HepG2 (cell line): ENCODE results near the gene JHY.

Source experiments
- CREB3 ChIP-seq: sonication (generic); formaldehyde crosslinking; IDR thresholded peaks from 2 replicates; pipeline ENCODE4 v1.5.0; 2020; ENCODE audit warnings: missing genetic modification reagents
- FOXM1 ChIP-seq: sonication (generic); formaldehyde crosslinking; IDR thresholded peaks from 2 replicates; pipeline ENCODE4 v1.5.0; 2020; ENCODE audit warnings: missing genetic modification reagents
- KLF11 ChIP-seq: IDR thresholded peaks from 2 replicates; pipeline ENCODE4 v1.6.1; 2016; ENCODE audit warnings: missing compliant biosample characterization
- KMT2B ChIP-seq: IDR thresholded peaks from 2 replicates; pipeline ENCODE4 v1.6.1; 2016; ENCODE audit warnings: missing genetic modification reagents, missing compliant biosample characterization
- PRPF4 ChIP-seq: fragments of 200-400 bp; formaldehyde crosslinking; IDR thresholded peaks from 2 replicates; pipeline ENCODE4 v1.6.1; 2016; ENCODE audit warnings: low read length, low read depth; ENCODE audit not compliant: poor library complexity, severe bottlenecking
- ZBTB2 ChIP-seq: sonication (generic); formaldehyde crosslinking; IDR thresholded peaks from 2 replicates; pipeline ENCODE4 v1.8.0; 2022; ENCODE audit warnings: low read depth, missing genetic modification reagents
- ZFP41 ChIP-seq: sonication (generic); formaldehyde crosslinking; IDR thresholded peaks from 2 replicates; pipeline ENCODE4 v1.4.0; 2020; ENCODE audit warnings: mild to moderate bottlenecking, missing genetic modification reagents, borderline replicate concordance
- ZNF598 ChIP-seq: sonication (generic); formaldehyde crosslinking; IDR thresholded peaks from 2 replicates; pipeline ENCODE4 v1.5.1; 2020; ENCODE audit warnings: mild to moderate bottlenecking, missing genetic modification reagents, borderline replicate concordance
- TF ChIP-seq, protein P1 (sequence below): sonication (generic); formaldehyde crosslinking; IDR thresholded peaks from 2 replicates; pipeline ENCODE4 v1.5.0; 2020; ENCODE audit warnings: mild to moderate bottlenecking, missing genetic modification reagents, moderate library complexity
- TF ChIP-seq, protein P2 (sequence below): sonication (generic); formaldehyde crosslinking; IDR thresholded peaks from 2 replicates; pipeline ENCODE4 v1.4.0; 2020; ENCODE audit warnings: mild to moderate bottlenecking, missing genetic modification reagents

DNA sequence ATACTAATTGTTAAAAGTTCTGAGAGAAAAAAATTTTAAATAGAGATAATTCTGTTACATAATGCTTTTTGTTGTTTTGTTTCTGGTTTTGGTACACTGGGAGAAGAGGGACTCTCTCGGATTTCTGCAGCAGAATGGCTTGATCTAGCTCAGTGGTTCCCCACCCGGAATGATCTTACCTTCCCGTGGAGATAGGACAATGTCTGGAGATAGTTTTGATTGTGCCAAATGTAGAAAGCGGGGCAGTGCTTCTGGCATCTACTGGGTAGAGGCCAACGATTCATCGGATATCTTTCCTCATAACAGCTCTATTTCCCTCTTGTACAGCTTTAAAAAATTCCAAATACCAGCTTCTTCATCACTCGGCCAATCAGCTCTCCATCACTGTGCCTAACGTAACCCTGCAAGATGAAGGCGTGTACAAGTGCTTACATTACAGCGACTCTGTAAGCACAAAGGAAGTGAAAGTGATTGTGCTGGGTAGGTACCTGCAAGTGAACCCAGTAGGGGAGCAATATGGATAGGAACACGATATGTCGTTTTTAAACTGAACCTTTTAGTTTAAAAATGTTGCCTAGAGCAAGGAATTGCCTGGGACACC is 31.1 kb upstream of the JHY start:
- no peak for TF ChIP-seq FOXM1 (CRISPR knock-in tag)
- no peak for TF ChIP-seq ZBTB2
- TF ChIP-seq, protein P1, sequence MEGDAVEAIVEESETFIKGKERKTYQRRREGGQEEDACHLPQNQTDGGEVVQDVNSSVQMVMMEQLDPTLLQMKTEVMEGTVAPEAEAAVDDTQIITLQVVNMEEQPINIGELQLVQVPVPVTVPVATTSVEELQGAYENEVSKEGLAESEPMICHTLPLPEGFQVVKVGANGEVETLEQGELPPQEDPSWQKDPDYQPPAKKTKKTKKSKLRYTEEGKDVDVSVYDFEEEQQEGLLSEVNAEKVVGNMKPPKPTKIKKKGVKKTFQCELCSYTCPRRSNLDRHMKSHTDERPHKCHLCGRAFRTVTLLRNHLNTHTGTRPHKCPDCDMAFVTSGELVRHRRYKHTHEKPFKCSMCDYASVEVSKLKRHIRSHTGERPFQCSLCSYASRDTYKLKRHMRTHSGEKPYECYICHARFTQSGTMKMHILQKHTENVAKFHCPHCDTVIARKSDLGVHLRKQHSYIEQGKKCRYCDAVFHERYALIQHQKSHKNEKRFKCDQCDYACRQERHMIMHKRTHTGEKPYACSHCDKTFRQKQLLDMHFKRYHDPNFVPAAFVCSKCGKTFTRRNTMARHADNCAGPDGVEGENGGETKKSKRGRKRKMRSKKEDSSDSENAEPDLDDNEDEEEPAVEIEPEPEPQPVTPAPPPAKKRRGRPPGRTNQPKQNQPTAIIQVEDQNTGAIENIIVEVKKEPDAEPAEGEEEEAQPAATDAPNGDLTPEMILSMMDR (CRISPR knock-in tag), result no peak
- no peak for TF ChIP-seq PRPF4
- no peak for TF ChIP-seq ZFP41 (CRISPR knock-in tag)
- no peak for TF ChIP-seq KMT2B
- no peak for TF ChIP-seq KLF11 (CRISPR knock-in tag)
- TF ChIP-seq, protein P2, sequence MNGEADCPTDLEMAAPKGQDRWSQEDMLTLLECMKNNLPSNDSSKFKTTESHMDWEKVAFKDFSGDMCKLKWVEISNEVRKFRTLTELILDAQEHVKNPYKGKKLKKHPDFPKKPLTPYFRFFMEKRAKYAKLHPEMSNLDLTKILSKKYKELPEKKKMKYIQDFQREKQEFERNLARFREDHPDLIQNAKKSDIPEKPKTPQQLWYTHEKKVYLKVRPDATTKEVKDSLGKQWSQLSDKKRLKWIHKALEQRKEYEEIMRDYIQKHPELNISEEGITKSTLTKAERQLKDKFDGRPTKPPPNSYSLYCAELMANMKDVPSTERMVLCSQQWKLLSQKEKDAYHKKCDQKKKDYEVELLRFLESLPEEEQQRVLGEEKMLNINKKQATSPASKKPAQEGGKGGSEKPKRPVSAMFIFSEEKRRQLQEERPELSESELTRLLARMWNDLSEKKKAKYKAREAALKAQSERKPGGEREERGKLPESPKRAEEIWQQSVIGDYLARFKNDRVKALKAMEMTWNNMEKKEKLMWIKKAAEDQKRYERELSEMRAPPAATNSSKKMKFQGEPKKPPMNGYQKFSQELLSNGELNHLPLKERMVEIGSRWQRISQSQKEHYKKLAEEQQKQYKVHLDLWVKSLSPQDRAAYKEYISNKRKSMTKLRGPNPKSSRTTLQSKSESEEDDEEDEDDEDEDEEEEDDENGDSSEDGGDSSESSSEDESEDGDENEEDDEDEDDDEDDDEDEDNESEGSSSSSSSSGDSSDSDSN (CRISPR knock-in tag), result no peak
- no peak for TF ChIP-seq ZNF598 (CRISPR knock-in tag)
- TF ChIP-seq CREB3 (CRISPR knock-in tag), result no peak
